Measurements from ENCODE around the gene CLDN22.

DNA sequence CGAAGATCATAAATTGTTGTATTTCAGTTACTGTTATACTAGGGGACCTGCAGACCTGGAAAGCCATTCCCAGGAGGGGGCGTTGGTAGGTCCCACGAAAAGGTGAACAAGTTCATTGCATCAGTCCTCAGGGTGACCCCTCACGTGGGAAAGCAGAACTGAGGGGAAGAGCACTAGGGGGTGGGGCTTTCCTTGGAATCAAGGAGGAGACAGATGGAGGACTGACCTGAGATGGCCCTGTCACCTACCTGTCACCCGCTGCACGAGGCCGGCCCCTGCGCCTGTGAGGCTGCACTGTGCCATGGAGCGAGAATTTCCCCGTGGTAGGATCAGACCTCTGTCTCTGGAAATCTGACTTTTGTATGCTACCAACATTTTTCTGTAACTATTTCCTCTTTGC, 43.9 kb upstream of the CLDN22 start:
- TF ChIP-seq, protein P1, sequence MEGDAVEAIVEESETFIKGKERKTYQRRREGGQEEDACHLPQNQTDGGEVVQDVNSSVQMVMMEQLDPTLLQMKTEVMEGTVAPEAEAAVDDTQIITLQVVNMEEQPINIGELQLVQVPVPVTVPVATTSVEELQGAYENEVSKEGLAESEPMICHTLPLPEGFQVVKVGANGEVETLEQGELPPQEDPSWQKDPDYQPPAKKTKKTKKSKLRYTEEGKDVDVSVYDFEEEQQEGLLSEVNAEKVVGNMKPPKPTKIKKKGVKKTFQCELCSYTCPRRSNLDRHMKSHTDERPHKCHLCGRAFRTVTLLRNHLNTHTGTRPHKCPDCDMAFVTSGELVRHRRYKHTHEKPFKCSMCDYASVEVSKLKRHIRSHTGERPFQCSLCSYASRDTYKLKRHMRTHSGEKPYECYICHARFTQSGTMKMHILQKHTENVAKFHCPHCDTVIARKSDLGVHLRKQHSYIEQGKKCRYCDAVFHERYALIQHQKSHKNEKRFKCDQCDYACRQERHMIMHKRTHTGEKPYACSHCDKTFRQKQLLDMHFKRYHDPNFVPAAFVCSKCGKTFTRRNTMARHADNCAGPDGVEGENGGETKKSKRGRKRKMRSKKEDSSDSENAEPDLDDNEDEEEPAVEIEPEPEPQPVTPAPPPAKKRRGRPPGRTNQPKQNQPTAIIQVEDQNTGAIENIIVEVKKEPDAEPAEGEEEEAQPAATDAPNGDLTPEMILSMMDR (IDR thresholded peaks at IDR 0.05) = no peak
- no peak for TF ChIP-seq POLR2A (IDR thresholded peaks at IDR 0.05)
